DMS53 treated with DMSO at 0.1 percent for 48 hours (cell line): Measurements from ENCODE around the gene TPP1.

ENCODE experiments used
- DNase-seq: peaks from one replicate; lab custom pipeline; 2025; ENCODE audit not compliant: unreplicated experiment; lab: John Stamatoyannopoulos, UW

The TPP1 gene

GRCh38 chr11:6647836-6648235 is 28.6 kb upstream of the TPP1 start:
- DNase-seq, result no peak

- DNase-seq, result no peak
These were observed 27.9 kb upstream of the TPP1 start for GRCh38 chr11:6646918-6647679.

DNA sequence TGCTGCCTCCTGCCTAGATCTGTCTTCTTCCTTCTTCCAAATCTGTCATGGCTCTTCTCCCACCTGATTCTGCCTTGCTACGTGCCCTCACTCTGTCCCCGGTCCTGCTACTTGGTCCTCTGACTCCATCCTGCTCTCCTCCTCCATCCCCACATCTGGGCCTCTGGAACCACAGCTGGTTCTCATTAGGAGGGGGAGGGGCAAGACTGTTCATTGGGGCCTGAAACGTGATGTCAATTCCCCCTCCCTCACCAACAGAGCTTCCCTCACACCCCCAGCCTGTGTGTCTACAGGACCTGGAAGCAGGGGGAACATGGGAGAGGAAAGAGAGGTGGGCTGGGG is 27.3 kb upstream of the TPP1 start:
- DNase-seq, result no peak

DNA sequence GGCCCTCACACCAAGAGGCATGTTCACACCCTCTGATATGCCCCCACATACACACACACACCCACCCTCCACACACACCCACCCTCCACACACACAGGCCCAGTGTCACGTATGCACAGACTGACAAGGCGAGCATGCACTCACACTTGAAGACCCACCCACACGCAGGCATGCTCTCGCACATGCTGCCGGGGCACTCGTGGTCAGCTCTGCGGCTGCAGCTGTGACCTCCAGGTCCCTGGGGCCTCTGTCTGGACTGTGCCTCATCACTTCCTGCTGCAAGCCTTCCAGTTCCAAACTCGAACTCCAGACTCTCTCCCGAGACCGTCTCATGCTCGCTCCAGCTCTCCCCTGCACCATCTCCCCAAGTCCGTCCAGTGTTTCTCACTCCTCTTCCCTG is 26.8 kb upstream of the TPP1 start:
- no peak for DNase-seq

- DNase-seq, result no peak
These were observed 23.7 kb upstream of the TPP1 start for GRCh38 chr11:6642957-6643356.

GRCh38 chr11:6640985-6641701 is 21.9 kb upstream of the TPP1 start:
- no peak for DNase-seq

GRCh38 chr11:6640036-6640984 is 21.1 kb upstream of the TPP1 start:
- no peak for DNase-seq

DNA sequence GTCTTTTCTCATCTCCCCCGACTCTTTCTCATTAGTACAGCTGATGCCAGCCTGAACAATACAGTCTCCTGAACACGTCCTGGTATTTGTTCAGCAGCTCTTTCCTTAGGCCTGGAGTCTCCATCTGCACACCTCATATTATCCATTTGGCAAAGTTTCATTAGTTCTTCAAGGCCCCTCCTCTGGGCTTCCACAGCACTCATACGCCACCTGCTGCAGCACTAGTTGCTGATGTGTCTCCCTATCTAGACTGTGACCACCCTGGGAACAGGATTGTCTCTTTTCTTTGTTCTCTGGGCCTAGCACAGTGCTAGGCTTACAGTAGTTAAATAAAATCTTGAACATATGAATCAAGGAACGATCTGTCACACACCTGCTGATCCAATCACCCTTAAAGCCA is 19.2 kb upstream of the TPP1 start:
- DNase-seq, result no peak

GRCh38 chr11:6637871-6638270 is 18.6 kb upstream of the TPP1 start:
- no peak for DNase-seq

GRCh38 chr11:6636480-6636879 is 17.3 kb upstream of the TPP1 start:
- no peak for DNase-seq

DNA sequence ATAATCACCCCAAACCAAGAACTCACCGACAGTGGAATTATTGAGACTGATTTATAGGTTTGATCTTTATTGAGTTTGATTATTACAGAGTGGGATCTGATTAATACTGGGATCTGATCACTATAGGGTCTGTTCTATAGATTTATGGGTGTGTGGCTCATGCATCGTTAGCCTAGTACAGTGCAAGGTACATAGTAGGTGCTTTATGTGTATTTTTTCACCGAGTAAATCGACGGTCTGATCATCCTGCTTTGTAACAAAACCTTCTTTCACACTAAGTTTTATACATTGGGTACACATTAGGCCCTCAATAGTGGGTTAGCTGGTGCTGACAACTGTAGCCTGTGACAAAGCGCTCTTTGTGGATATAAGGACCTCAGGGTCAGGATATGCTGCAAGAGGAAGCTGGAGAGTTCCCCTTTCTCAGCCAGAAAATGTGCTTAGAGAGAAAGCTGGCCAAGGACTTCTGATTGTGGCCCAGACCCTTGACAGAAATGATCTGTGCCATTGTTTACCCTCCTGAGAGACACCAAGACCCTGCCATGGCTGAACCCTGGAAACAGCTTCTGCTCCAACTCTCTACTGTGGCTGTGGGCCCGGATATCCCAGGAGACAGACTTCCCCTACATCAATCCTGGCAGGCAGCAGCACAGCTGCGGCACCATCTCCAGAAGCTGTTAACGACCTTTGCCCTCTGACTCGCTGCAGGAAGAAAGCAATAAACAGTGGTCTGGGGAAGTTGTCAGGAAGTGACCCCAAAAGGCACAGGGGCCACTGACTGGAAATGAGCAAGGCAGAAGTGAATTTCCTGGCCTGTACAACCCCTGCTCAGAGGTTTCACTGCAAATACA is 16.1 kb upstream of the TPP1 start:
- DNase-seq, result no peak

DNA sequence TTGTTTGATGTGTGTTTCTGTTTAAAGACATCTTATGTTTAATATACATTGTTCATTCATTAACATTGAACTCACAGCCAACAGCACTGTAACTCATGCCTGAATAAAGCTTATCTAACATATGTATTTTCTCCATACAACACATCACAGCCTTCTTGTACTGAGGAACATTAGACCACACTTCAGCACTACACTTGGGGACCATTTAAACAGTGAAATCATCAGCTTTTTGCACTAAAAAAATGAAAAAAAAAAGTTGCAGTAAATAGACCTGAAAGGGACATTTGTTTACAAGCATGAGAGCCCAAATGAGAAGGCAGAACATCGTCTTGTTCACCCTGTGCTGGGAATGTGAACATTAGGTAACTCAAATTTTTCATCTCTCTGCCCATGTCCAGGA is 15.3 kb upstream of the TPP1 start:
- no peak for DNase-seq

DNA sequence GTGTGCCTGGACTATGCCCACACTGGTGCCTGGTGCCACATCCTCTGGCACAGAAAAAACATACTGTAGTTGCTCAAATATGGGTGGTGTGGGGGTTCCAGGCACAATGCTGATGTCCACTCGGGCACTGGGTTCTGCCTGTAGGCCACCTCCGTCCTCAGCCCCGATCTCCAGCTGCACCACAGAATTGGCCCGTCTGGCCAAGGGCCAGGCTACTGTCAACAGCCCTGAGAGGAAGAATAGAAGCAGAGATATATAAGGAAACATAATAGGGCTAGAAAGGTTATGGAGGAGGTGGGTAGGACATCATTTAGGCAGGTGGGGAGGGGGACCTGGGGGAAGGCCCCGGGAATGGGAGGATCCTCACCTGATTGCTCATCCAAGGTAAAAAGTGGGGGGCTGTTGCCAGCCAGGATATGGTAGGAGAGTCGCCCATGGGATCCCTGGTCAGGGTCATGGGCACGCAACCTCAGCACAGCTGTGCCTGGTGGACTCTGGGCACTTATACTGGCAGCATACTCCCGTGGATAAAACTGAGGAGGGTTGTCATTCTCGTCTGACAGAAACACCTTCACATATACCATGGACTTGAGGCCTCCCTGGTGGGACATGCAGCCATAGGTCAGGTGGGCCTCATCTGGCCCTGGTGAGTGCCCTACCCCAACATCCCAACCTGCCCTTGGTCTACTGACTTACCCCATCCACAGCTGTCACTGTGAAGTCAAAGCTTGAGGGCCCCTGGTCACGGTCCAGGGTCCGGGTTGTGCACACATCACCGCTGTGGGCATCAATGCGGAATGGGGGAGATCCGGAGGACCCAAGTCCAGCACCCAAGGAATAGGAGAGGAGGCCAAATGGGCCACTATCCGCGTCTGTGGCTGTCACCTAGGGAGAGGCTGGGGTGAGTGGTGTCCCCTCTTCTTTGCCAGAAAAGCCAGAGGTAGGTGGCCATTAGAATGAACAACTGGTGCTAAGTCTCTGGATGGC is 14.5 kb upstream of the TPP1 start:
- DNase-seq, result no peak

- no peak for DNase-seq
These were observed 13.2 kb upstream of the TPP1 start for GRCh38 chr11:6632116-6633073.

- DNase-seq, result no peak
These were observed 12.2 kb upstream of the TPP1 start for GRCh38 chr11:6631361-6631890.

GRCh38 chr11:6630632-6631291 is 11.5 kb upstream of the TPP1 start:
- peak; percentile 25 for DNase-seq

DNA sequence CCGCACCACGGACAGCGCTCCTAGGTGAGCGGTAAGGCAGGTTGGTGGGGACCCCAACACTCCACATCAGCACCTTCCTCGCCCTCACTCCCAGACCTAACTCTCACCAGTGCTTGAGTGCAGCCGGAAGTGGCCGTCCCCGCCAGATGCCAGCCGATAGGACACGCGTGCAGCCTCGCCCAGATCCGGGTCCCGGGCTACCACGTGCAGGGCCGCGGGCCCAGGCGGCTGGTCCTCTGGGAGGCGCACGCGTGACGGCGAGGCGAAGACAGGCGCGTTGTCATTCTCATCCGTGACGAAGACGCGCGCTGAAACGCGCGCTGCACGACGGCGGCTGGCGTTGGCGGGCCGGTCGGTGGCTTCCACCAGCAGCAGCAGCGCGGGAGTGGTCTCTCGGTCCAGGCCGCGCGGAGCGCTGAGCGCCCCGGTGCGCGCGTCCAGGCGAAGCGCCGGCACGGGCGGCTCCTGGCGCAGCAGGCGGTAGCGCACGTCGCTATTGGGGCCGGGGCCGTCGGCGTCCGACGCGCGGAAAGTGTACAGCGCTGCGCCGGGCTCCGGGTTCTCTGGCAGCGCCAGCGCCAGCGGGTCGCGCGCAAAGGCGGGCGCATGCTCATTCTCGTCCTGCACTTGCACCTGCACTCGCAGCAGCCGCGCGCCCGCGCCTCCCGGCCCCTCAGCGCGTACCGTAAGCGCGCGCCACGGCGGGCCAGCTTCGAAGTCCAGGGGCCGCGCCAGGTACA is 10.8 kb upstream of the TPP1 start:
- DNase-seq, result peak; percentile 53
